GM23338 (cell line): ENCODE data around the gene IRGC.

ENCODE experiments used
- CREB1 ChIP-seq: fragments of 250-450 bp; sonication (Bioruptor Pico); IDR thresholded peaks from 2 replicates; pipeline ENCODE4 v1.5.0; 2020; ENCODE audit warnings: low read depth, mild to moderate bottlenecking, moderate library complexity
- EZH2 ChIP-seq: fragments of 200-600 bp; sonication (generic); IDR thresholded peaks from one replicate; pipeline ENCODE4 v1.8.0; 2017; ENCODE audit warnings: antibody characterized with exemption, mild to moderate bottlenecking, low read depth; ENCODE audit not compliant: unreplicated experiment
- EZH2phosphoT487 ChIP-seq: fragments of 200-600 bp; sonication (generic); IDR thresholded peaks from one replicate; pipeline ENCODE4 v1.8.1; 2018; ENCODE audit warnings: antibody characterized with exemption; ENCODE audit not compliant: unreplicated experiment
- JUNB ChIP-seq: IDR thresholded peaks from one replicate; pipeline ENCODE4 v1.6.1; 2016; ENCODE audit warnings: antibody characterized with exemption; ENCODE audit not compliant: unreplicated experiment
- NANOG ChIP-seq: IDR thresholded peaks from 2 replicates; pipeline ENCODE4 v1.6.1; 2016; ENCODE audit warnings: antibody characterized with exemption, borderline replicate concordance
- POLR2AphosphoS5 ChIP-seq: IDR thresholded peaks from 2 replicates; pipeline ENCODE4 v1.6.1; 2016; ENCODE audit warnings: antibody characterized with exemption, low read depth
- TF ChIP-seq, protein P1 (sequence below), 2 experiments: fragments of 200-600 bp in 1 of 2; sonication (generic) in 1 of 2; conservative IDR thresholded peaks; 2 replicates each; pipeline versions ENCODE4 v1.5.1 to v1.6.1; 2016 to 2017; ENCODE audit warnings: antibody characterized with exemption in 2 of 2, low read depth in 2 of 2, mild to moderate bottlenecking in 2 of 2, moderate library complexity in 1 of 2
- TF ChIP-seq, protein P2 (sequence below): IDR thresholded peaks from 2 replicates; pipeline ENCODE4 v1.6.1; 2016; ENCODE audit warnings: antibody characterized with exemption
- TF ChIP-seq, protein P3 (sequence below): IDR thresholded peaks from one replicate; pipeline ENCODE4 v1.6.1; 2018; ENCODE audit warnings: antibody characterized with exemption; ENCODE audit not compliant: unreplicated experiment
- TF ChIP-seq, protein P4 (sequence below): fragments of 250-450 bp; sonication (Bioruptor Pico); IDR thresholded peaks from 2 replicates; pipeline ENCODE4 v1.5.0; 2020; ENCODE audit warnings: mild to moderate bottlenecking, moderate library complexity

DNA sequence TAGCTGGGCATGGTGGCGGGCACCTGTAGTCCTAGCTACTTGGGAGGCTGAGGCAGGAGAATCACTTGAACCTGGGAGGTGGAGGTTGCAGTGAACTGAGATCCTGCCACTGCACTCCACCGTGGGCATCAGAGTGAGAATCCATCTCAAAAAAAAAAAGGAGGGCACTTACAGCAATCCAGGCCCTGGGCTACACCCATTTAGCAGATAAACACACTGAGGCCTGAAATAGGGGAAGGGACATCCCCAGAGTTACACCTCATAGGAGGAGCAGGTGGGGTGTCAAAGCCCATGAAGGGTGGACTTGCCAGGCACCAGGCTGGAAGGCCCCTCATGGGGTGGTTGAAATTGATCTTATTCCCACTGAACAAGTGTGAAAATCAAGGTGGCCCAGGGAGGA lies 32.0 kb upstream of the IRGC start:
- TF ChIP-seq, protein P1, sequence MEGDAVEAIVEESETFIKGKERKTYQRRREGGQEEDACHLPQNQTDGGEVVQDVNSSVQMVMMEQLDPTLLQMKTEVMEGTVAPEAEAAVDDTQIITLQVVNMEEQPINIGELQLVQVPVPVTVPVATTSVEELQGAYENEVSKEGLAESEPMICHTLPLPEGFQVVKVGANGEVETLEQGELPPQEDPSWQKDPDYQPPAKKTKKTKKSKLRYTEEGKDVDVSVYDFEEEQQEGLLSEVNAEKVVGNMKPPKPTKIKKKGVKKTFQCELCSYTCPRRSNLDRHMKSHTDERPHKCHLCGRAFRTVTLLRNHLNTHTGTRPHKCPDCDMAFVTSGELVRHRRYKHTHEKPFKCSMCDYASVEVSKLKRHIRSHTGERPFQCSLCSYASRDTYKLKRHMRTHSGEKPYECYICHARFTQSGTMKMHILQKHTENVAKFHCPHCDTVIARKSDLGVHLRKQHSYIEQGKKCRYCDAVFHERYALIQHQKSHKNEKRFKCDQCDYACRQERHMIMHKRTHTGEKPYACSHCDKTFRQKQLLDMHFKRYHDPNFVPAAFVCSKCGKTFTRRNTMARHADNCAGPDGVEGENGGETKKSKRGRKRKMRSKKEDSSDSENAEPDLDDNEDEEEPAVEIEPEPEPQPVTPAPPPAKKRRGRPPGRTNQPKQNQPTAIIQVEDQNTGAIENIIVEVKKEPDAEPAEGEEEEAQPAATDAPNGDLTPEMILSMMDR (conservative IDR thresholded peaks at IDR 0.05; ENCODE audit: low read depth in 2 of 2): no peak
- TF ChIP-seq POLR2AphosphoS5: no peak
- no peak for TF ChIP-seq EZH2phosphoT487
- no peak for TF ChIP-seq EZH2
- TF ChIP-seq NANOG: no peak
- no peak for TF ChIP-seq CREB1
- TF ChIP-seq, protein P2, sequence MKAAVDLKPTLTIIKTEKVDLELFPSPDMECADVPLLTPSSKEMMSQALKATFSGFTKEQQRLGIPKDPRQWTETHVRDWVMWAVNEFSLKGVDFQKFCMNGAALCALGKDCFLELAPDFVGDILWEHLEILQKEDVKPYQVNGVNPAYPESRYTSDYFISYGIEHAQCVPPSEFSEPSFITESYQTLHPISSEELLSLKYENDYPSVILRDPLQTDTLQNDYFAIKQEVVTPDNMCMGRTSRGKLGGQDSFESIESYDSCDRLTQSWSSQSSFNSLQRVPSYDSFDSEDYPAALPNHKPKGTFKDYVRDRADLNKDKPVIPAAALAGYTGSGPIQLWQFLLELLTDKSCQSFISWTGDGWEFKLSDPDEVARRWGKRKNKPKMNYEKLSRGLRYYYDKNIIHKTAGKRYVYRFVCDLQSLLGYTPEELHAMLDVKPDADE: no peak
- TF ChIP-seq, protein P3, sequence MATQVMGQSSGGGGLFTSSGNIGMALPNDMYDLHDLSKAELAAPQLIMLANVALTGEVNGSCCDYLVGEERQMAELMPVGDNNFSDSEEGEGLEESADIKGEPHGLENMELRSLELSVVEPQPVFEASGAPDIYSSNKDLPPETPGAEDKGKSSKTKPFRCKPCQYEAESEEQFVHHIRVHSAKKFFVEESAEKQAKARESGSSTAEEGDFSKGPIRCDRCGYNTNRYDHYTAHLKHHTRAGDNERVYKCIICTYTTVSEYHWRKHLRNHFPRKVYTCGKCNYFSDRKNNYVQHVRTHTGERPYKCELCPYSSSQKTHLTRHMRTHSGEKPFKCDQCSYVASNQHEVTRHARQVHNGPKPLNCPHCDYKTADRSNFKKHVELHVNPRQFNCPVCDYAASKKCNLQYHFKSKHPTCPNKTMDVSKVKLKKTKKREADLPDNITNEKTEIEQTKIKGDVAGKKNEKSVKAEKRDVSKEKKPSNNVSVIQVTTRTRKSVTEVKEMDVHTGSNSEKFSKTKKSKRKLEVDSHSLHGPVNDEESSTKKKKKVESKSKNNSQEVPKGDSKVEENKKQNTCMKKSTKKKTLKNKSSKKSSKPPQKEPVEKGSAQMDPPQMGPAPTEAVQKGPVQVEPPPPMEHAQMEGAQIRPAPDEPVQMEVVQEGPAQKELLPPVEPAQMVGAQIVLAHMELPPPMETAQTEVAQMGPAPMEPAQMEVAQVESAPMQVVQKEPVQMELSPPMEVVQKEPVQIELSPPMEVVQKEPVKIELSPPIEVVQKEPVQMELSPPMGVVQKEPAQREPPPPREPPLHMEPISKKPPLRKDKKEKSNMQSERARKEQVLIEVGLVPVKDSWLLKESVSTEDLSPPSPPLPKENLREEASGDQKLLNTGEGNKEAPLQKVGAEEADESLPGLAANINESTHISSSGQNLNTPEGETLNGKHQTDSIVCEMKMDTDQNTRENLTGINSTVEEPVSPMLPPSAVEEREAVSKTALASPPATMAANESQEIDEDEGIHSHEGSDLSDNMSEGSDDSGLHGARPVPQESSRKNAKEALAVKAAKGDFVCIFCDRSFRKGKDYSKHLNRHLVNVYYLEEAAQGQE: no peak
- TF ChIP-seq, protein P4, sequence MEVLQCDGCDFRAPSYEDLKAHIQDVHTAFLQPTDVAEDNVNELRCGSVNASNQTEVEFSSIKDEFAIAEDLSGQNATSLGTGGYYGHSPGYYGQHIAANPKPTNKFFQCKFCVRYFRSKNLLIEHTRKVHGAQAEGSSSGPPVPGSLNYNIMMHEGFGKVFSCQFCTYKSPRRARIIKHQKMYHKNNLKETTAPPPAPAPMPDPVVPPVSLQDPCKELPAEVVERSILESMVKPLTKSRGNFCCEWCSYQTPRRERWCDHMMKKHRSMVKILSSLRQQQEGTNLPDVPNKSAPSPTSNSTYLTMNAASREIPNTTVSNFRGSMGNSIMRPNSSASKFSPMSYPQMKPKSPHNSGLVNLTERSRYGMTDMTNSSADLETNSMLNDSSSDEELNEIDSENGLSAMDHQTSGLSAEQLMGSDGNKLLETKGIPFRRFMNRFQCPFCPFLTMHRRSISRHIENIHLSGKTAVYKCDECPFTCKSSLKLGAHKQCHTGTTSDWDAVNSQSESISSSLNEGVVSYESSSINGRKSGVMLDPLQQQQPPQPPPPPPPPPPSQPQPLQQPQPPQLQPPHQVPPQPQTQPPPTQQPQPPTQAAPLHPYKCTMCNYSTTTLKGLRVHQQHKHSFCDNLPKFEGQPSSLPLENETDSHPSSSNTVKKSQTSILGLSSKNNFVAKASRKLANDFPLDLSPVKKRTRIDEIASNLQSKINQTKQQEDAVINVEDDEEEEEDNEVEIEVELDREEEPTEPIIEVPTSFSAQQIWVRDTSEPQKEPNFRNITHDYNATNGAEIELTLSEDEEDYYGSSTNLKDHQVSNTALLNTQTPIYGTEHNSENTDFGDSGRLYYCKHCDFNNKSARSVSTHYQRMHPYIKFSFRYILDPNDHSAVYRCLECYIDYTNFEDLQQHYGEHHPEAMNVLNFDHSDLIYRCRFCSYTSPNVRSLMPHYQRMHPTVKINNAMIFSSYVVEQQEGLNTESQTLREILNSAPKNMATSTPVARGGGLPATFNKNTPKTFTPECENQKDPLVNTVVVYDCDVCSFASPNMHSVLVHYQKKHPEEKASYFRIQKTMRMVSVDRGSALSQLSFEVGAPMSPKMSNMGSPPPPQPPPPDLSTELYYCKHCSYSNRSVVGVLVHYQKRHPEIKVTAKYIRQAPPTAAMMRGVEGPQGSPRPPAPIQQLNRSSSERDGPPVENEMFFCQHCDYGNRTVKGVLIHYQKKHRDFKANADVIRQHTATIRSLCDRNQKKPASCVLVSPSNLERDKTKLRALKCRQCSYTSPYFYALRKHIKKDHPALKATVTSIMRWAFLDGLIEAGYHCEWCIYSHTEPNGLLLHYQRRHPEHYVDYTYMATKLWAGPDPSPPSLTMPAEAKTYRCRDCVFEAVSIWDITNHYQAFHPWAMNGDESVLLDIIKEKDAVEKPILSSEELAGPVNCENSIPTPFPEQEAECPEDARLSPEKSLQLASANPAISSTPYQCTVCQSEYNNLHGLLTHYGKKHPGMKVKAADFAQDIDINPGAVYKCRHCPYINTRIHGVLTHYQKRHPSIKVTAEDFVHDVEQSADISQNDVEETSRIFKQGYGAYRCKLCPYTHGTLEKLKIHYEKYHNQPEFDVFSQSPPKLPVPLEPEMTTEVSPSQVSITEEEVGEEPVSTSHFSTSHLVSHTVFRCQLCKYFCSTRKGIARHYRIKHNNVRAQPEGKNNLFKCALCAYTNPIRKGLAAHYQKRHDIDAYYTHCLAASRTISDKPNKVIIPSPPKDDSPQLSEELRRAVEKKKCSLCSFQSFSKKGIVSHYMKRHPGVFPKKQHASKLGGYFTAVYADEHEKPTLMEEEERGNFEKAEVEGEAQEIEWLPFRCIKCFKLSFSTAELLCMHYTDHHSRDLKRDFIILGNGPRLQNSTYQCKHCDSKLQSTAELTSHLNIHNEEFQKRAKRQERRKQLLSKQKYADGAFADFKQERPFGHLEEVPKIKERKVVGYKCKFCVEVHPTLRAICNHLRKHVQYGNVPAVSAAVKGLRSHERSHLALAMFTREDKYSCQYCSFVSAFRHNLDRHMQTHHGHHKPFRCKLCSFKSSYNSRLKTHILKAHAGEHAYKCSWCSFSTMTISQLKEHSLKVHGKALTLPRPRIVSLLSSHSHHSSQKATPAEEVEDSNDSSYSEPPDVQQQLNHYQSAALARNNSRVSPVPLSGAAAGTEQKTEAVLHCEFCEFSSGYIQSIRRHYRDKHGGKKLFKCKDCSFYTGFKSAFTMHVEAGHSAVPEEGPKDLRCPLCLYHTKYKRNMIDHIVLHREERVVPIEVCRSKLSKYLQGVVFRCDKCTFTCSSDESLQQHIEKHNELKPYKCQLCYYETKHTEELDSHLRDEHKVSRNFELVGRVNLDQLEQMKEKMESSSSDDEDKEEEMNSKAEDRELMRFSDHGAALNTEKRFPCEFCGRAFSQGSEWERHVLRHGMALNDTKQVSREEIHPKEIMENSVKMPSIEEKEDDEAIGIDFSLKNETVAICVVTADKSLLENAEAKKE (CRISPR knock-in tag): no peak
- TF ChIP-seq JUNB: no peak
